ENCODE data around the gene ZMYND8.

DNA sequence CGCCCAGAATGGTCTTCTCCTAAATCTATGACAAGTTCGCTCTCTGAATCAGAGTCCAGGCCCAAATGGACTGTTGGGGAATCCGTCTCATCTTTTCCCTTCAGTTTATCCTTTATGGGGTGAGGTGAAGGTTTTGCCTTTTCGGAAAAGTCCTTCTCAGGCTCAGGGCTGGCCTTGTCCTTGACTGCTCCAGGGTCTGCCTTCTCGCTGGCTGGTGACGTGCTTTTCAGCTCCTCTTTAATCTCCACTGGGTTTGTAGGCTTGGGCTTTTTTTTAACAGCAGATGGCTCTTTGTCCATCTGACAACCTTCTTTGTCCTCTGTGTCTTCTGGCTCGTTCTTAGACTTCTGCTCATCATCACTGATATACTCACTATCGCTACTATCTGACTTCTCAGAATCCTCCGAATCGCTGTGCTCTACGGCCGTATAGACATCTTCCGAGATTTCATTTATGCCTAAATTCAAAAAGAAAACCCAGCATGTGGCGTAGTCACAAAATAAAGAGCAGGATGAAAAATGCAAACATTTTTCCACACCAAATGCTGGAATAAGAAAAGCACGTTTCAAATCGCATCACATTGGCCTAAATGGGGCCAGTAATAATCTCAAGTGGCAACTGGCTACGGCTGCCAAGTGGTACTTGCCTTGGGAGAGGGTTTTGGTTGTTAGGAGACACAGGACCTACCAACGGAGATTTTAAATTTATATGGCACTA lies 110.3 kb downstream of the ZMYND8 start:
- TF ChIP-seq, protein P1, sequence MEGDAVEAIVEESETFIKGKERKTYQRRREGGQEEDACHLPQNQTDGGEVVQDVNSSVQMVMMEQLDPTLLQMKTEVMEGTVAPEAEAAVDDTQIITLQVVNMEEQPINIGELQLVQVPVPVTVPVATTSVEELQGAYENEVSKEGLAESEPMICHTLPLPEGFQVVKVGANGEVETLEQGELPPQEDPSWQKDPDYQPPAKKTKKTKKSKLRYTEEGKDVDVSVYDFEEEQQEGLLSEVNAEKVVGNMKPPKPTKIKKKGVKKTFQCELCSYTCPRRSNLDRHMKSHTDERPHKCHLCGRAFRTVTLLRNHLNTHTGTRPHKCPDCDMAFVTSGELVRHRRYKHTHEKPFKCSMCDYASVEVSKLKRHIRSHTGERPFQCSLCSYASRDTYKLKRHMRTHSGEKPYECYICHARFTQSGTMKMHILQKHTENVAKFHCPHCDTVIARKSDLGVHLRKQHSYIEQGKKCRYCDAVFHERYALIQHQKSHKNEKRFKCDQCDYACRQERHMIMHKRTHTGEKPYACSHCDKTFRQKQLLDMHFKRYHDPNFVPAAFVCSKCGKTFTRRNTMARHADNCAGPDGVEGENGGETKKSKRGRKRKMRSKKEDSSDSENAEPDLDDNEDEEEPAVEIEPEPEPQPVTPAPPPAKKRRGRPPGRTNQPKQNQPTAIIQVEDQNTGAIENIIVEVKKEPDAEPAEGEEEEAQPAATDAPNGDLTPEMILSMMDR (IDR thresholded peaks at IDR 0.05): no peak
- TF ChIP-seq POLR2A (IDR thresholded peaks at IDR 0.05): no peak

Data from heart left ventricle (tissue), 13 donors.